GM18498 (cell line): ENCODE results near the gene CTNND2.

Experiments used
- ATAC-seq: cut with Tn5 transposase; IDR thresholded peaks from one replicate; pipeline ENCODE4 v1.9.1; 2021; ENCODE audit warnings: mild to moderate bottlenecking, moderate library complexity; ENCODE audit not compliant: unreplicated experiment

Gene CTNND2

GRCh38 chr5:11904265-11904906, at the start of gene CTNND2:
Gene CTNND2, minus strand, starts transcription at chr5:11904446. Its CDS starts 593 bp downstream, at chr5:11903853.
- no peak for ATAC-seq

- ATAC-seq = no peak
Observed at GRCh38 chr5:11946317-11946716, 42.1 kb upstream of the CTNND2 start.

- no peak for ATAC-seq
Observed at GRCh38 chr5:11941566-11941965, 37.3 kb upstream of the CTNND2 start.

GRCh38 chr5:11931638-11932037, 27.4 kb upstream of the CTNND2 start:
- no peak for ATAC-seq

- no peak for ATAC-seq
Observed at GRCh38 chr5:11928909-11929308, 24.7 kb upstream of the CTNND2 start.

- ATAC-seq = no peak
Observed at GRCh38 chr5:11925701-11926100, 21.5 kb upstream of the CTNND2 start.

- ATAC-seq = no peak
Observed at GRCh38 chr5:11922394-11922793, 18.1 kb upstream of the CTNND2 start.

- ATAC-seq = no peak
Observed at GRCh38 chr5:11918463-11919045, 14.3 kb upstream of the CTNND2 start.

- ATAC-seq = no peak
Observed at GRCh38 chr5:11909471-11909870, 5.2 kb upstream of the CTNND2 start.

GRCh38 chr5:11906497-11906896, 2.3 kb upstream of the CTNND2 start:
- no peak for ATAC-seq

GRCh38 chr5:11905206-11905605, 960 bp upstream of the CTNND2 start:
- no peak for ATAC-seq

- no peak for ATAC-seq
Observed at GRCh38 chr5:11903614-11904264, 507 bp downstream of the CTNND2 start.

- ATAC-seq = no peak
Observed at GRCh38 chr5:11903121-11903613, 1.1 kb downstream of the CTNND2 start.

GRCh38 chr5:11902201-11902619, 2.0 kb downstream of the CTNND2 start:
- no peak for ATAC-seq

- ATAC-seq = no peak
Observed at GRCh38 chr5:11898787-11899186, 5.5 kb downstream of the CTNND2 start.

- no peak for ATAC-seq
Observed at GRCh38 chr5:11897781-11898180, 6.5 kb downstream of the CTNND2 start.

- ATAC-seq = no peak
Observed at GRCh38 chr5:11894992-11895391, 9.3 kb downstream of the CTNND2 start.

- no peak for ATAC-seq
Observed at GRCh38 chr5:11892832-11893231, 11.4 kb downstream of the CTNND2 start.

- ATAC-seq = no peak
Observed at GRCh38 chr5:11890777-11891176, 13.5 kb downstream of the CTNND2 start.

- no peak for ATAC-seq
Observed at GRCh38 chr5:11888221-11888620, 16.0 kb downstream of the CTNND2 start.

GRCh38 chr5:11878814-11879213, 25.4 kb downstream of the CTNND2 start:
- no peak for ATAC-seq

GRCh38 chr5:11873587-11873986, 30.7 kb downstream of the CTNND2 start:
- ATAC-seq = no peak
